Activated T-helper 17 cell treated with anti-CD3 and anti-CD28 coated beads, Interleukin-2, amount 50 U/mL, for 72 hours (primary cell): ENCODE data around the gene MATN1. TPM values are rescaled to one million over a fixed set of nuclear protein-coding genes. Genes with fewer than 3 reads are reported as not detected.
"Not testable (repeated sequence)": the region's sequence is repeated elsewhere in the genome, so short reads cannot be mapped to it uniquely, and the experiment has no call there.

Experiments used
- ATAC-seq: fragments of 150-1000 bp; cut with Tn5 transposase; replicated peaks from 2 replicates; pipeline ENCODE4 v1.10.0; 2021; ENCODE audit warnings: mild to moderate bottlenecking, moderate library complexity
- H3K27ac Mint-ChIP-seq: one replicate; pipeline ENCODE4 v1.8.0; 2022; ENCODE audit warnings: mixed read lengths
- H3K27me3 Mint-ChIP-seq: one replicate; pipeline ENCODE4 v1.8.0; 2022; ENCODE audit warnings: mixed read lengths
- H3K36me3 Mint-ChIP-seq: one replicate; pipeline ENCODE4 v1.8.0; 2022; ENCODE audit warnings: low read depth, mild to moderate bottlenecking, mixed read lengths
- H3K4me1 Mint-ChIP-seq: one replicate; pipeline ENCODE4 v1.8.0; 2022; ENCODE audit warnings: mixed read lengths
- H3K4me3 Mint-ChIP-seq: one replicate; pipeline ENCODE4 v1.8.0; 2022; ENCODE audit warnings: mild to moderate bottlenecking, mixed read lengths
- H3K9me3 Mint-ChIP-seq: one replicate; pipeline ENCODE4 v1.8.0; 2022; ENCODE audit warnings: mixed read lengths
- total RNA-seq, 2 donors: library from RNA; stranded (reverse); gene quantifications; one replicate each; pipeline ENCODE4 v1.2.3, GENCODE V29; 2022

Gene MATN1, protein sequence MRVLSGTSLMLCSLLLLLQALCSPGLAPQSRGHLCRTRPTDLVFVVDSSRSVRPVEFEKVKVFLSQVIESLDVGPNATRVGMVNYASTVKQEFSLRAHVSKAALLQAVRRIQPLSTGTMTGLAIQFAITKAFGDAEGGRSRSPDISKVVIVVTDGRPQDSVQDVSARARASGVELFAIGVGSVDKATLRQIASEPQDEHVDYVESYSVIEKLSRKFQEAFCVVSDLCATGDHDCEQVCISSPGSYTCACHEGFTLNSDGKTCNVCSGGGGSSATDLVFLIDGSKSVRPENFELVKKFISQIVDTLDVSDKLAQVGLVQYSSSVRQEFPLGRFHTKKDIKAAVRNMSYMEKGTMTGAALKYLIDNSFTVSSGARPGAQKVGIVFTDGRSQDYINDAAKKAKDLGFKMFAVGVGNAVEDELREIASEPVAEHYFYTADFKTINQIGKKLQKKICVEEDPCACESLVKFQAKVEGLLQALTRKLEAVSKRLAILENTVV
- total RNA-seq: under 1 TPM; 0.26 to 0.52 TPM

- ATAC-seq: no peak
- Mint-ChIP-seq H3K9me3 (no peaks in the 10 kb centered on the region), H3K36me3 (peaks cover 5% of the 10 kb centered on the region), H3K4me1 (peaks cover 6% of the 10 kb centered on the region), H3K4me3 (no peak within 1 kb of the TSS), H3K27ac (peak within 1 kb of the TSS; percentile 69), H3K27me3 (no peaks in the 10 kb centered on the region)
Observed at GRCh38 chr1:30723331-30723755, at the start of gene MATN1. MATN1 (minus strand) TSS chr1:30723585; CDS start chr1:30723551, 34 bp downstream.

DNA sequence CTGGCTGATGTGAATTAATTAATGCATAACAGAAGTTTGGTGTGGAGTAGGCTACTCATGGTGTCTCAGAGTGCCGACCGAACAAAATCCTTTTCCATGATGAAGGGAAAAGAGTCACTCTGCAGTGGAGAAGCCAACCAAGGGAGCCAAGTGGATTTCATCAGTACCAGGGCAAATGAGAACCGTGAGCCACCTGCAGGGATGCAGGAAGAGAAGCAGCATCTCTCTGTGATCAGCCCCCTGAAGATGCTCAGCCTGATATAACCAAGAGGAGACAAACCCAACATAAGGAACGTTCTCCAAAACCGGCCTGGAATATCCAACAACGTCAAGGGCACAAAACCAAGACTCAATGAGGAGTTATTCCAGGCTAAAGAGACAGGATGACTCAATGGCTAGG lies 47.6 kb upstream of the MATN1 start:
- Mint-ChIP-seq H3K36me3 (no peaks in the 10 kb centered on the region), H3K27ac (no peak overlapping the region), H3K4me3 (no peak overlapping the region), H3K9me3 (no peaks in the 10 kb centered on the region), H3K4me1 (peaks cover 6% of the 10 kb centered on the region), H3K27me3 (no peaks in the 10 kb centered on the region)
- no peak for ATAC-seq

- ATAC-seq: no peak
- Mint-ChIP-seq H3K27ac (no peak overlapping the region), H3K4me1 (peaks cover 8% of the 10 kb centered on the region), H3K27me3 (no peaks in the 10 kb centered on the region), H3K4me3 (no peak overlapping the region), H3K9me3 (no peaks in the 10 kb centered on the region), H3K36me3 (no peaks in the 10 kb centered on the region)
Observed at GRCh38 chr1:30770150-30770549, 46.8 kb upstream of the MATN1 start.

- H3K27me3 Mint-ChIP-seq: no peaks in the 10 kb centered on the region
- no peak overlapping the region for H3K4me3 Mint-ChIP-seq
- H3K27ac Mint-ChIP-seq: peak overlapping the region; percentile 41
- no peaks in the 10 kb centered on the region for H3K36me3 Mint-ChIP-seq
- H3K9me3 Mint-ChIP-seq: no peaks in the 10 kb centered on the region
- peaks cover 8% of the 10 kb centered on the region for H3K4me1 Mint-ChIP-seq
- ATAC-seq: no peak
Observed at GRCh38 chr1:30768830-30769718, 45.7 kb upstream of the MATN1 start.

- H3K36me3 Mint-ChIP-seq: no peaks in the 10 kb centered on the region
- no peaks in the 10 kb centered on the region for H3K27me3 Mint-ChIP-seq
- no peak for ATAC-seq
- H3K9me3 Mint-ChIP-seq: no peaks in the 10 kb centered on the region
- no peak overlapping the region for H3K4me3 Mint-ChIP-seq
- H3K4me1 Mint-ChIP-seq: peaks cover 8% of the 10 kb centered on the region
- H3K27ac Mint-ChIP-seq: peak overlapping the region; percentile 7
Observed at GRCh38 chr1:30768159-30768829, 44.9 kb upstream of the MATN1 start.

GRCh38 chr1:30766948-30767347 lies 43.6 kb upstream of the MATN1 start:
- H3K9me3 Mint-ChIP-seq, H3K4me1 Mint-ChIP-seq, ATAC-seq, H3K36me3 Mint-ChIP-seq, H3K4me3 Mint-ChIP-seq, H3K27me3 Mint-ChIP-seq: not testable (repeated sequence)
- H3K27ac Mint-ChIP-seq: peak overlapping the region; percentile 50

DNA sequence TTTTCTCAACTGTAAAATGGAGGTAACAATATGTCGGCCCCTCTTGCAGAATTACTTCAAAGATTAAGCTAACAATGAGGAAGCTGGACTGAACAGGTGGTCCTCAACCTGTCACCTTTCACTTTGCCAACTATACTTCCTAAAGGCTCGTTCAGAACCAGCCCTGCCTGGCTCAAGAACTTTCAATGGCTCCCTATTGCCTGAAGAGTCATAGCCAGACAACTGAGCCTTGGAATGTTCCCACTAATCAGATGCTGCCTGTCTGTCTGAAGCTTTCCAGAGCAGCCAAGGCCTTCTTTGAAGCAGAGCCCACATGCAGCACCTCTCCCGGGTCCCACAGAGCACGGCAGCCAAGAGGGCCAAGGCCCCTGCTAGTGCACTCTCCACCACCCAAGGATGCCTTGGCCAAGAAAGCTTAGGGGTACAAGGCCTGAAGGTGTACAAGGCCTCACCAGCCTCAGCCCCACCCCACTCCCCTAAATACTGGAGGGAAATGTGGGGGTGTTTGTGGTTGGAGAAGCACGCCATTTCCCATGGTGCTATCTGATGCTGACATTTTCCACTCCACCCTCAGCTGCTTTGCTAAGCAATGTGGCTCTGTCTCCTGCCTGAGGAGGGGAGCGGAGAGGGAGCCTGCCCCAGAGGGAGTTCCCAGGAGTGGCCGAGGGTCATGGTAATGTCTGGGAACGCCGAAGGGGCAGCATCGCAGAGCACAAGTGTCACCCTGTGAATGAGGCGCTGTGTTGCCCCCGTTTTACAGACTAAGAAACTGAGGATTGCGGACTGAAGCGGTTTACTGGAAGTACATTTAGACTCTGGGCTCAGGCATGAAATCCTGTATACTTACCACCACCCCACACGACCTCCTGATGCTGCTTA lies 42.4 kb upstream of the MATN1 start:
- H3K9me3 Mint-ChIP-seq: no peaks in the 10 kb centered on the region
- H3K27ac Mint-ChIP-seq: peak overlapping the region; percentile 50

DNA sequence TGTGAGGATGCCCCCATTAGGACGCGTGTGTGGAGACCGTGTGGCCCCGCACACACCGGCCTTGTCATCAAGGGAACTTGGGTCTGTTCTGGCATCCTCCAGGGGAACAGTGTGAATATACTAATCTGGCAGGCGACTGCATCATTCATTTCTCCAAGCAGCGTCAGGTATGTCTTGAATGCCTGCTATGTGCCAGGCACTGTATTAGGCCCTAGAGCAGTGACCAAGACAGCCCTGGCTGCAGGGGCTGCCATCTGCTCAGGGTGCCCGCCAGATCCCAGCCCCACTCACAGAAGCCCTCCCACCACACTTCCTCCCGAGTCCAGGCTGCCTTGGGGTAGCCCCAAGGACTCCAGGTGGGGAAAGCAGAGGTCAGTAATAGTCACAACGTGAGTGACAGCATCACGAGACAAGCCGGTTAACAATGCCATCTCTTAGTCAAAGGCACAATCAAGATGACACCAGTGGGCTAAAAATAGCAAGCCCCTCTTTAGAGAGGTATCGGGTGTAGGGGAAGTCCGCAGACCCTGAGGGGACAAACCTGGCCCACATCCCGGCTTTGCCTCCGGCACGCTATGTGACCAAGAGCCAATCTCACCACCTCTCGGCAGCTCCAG lies 41.7 kb upstream of the MATN1 start:
- no peak overlapping the region for H3K27ac Mint-ChIP-seq
- H3K9me3 Mint-ChIP-seq: no peaks in the 10 kb centered on the region
- no peaks in the 10 kb centered on the region for H3K27me3 Mint-ChIP-seq
- H3K4me3 Mint-ChIP-seq: no peak overlapping the region
- H3K4me1 Mint-ChIP-seq: peaks cover 18% of the 10 kb centered on the region
- no peaks in the 10 kb centered on the region for H3K36me3 Mint-ChIP-seq
- no peak for ATAC-seq

More for the DNA sequence above, 42.4 kb upstream of the MATN1 start:
- Mint-ChIP-seq H3K36me3 (no peaks in the 10 kb centered on the region), H3K27me3 (no peaks in the 10 kb centered on the region), H3K4me1 (peaks cover 14% of the 10 kb centered on the region), H3K4me3 (peak overlapping the region; percentile 36)
- peak; percentile 43 for ATAC-seq

GRCh38 chr1:30764396-30764795 lies 41.0 kb upstream of the MATN1 start:
- ATAC-seq: no peak
- H3K4me1 Mint-ChIP-seq: peaks cover 25% of the 10 kb centered on the region
- no peaks in the 10 kb centered on the region for H3K36me3 Mint-ChIP-seq

DNA sequence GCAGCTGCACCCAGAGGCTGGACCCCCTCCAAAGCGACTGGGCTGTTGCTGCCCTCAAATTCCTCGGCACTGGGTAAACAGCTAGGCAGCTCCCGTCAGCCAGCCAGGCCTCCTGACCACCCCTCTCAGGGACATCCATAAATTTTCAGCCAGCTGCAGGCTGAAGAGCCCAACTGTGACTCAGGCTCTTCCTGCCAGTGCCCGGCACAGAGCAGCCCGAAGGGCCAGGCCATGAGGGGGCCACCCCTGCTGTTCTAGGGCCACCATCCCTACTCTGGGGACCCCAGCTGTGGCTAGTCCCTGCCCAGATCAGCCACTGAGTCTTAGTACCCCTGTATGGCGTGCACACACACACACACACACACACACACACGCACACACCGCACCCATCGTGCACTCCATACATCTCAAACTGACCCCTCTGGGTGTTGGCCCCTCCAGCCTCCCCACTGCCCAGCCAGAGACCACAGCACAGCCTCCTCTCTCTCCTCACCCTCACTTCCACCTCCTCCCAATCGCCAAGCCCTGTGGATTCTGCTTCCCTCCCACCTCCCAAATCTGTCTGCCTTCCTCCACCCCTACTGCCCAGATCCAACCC lies 40.4 kb upstream of the MATN1 start:
- Mint-ChIP-seq H3K27me3 (no peaks in the 10 kb centered on the region), H3K4me3 (no peak overlapping the region), H3K4me1 (peaks cover 31% of the 10 kb centered on the region), H3K9me3 (no peaks in the 10 kb centered on the region), H3K27ac (no peak overlapping the region), H3K36me3 (no peaks in the 10 kb centered on the region)
- no peak for ATAC-seq

More at GRCh38 chr1:30764396-30764795, 41.0 kb upstream of the MATN1 start:
- no peaks in the 10 kb centered on the region for H3K27me3 Mint-ChIP-seq
- H3K9me3 Mint-ChIP-seq: no peaks in the 10 kb centered on the region
- no peak overlapping the region for H3K27ac Mint-ChIP-seq
- H3K4me3 Mint-ChIP-seq: no peak overlapping the region

- no peak for ATAC-seq
- Mint-ChIP-seq H3K4me3 (peak overlapping the region; percentile 4), H3K27me3 (no peaks in the 10 kb centered on the region), H3K36me3 (no peaks in the 10 kb centered on the region), H3K9me3 (no peaks in the 10 kb centered on the region), H3K4me1 (peaks cover 35% of the 10 kb centered on the region), H3K27ac (peak overlapping the region; percentile 32)
Observed at GRCh38 chr1:30762930-30763650, 39.7 kb upstream of the MATN1 start.

GRCh38 chr1:30762152-30762929 lies 39.0 kb upstream of the MATN1 start:
- peaks cover 3% of the 10 kb centered on the region for H3K36me3 Mint-ChIP-seq

More at GRCh38 chr1:30762152-30762929, 39.0 kb upstream of the MATN1 start:
- H3K4me3 Mint-ChIP-seq: peak overlapping the region; percentile 4
- H3K9me3 Mint-ChIP-seq: no peaks in the 10 kb centered on the region
- H3K27me3 Mint-ChIP-seq: no peaks in the 10 kb centered on the region
- ATAC-seq: peak; percentile 21
- H3K27ac Mint-ChIP-seq: peak overlapping the region; percentile 32
- H3K4me1 Mint-ChIP-seq: peaks cover 37% of the 10 kb centered on the region
